HuH-7 (cell line): ENCODE measurements around the gene HHAT.
"Not testable (repeated sequence)": the region's sequence is repeated elsewhere in the genome, so short reads cannot be mapped to it uniquely, and the experiment has no call there.

Experiments
- DNase-seq: peaks from one replicate; pipeline ENCODE4 v3.0.0; 2011; ENCODE audit warnings: low spot score

The HHAT gene

DNA sequence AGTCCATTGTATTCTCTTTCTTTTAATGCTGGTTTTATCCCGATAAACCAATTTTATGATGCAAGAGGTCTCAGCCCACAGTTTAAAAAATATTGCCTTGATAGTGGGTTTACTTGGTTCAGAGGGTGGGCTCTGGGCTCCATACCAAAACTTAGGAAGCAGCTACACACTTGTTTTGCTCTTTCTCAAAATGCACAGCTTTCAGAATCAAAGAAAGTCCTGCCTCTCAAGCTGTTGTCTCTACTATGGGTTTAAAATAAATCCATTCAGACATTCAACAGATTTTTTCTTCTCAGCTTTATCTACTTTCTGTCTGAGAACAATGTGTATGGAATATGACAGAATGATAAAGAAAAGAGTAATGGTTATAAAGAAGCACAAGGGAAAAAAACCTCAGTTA is 14.8 kb upstream of the HHAT start:
- DNase-seq, result no peak

DNA sequence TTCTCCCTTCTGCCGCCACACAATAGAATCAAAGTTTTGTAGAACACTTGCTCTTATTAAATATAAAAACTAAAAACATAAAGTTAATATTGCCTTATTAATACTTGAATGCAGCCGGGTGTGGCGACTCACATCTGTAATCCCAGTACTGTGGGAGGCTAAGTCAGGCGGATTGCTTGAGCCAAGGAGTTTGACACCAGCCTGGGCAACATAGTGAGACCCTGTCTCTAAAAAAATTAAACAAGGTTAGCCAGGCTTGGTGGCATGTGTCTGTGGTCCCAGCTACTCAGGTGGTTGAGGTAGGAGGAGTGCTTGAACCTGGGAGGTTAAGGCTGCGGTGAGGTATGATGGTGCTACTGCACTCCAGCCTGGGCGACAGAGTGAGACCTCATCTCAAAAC is 13.2 kb upstream of the HHAT start:
- DNase-seq, result no peak

DNA sequence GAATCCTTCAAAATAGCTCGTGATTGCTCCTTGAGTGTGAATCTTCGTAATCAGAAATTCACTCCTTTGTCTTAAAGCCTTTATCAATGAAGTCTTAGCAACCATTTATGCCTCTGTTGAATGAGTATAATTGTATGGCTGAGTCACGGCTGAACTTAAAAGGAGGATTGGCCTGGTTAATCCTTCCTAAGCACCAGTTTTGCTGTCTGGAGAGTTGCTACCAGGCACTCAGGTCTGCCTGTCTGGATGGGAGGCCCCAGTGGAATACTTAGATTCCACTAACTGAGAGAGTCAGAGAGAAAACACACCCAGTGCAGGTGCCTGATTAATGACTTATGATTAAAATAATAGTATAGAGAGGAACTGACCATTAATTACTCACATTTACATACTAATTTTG is 7.6 kb upstream of the HHAT start:
- DNase-seq, result no peak

DNA sequence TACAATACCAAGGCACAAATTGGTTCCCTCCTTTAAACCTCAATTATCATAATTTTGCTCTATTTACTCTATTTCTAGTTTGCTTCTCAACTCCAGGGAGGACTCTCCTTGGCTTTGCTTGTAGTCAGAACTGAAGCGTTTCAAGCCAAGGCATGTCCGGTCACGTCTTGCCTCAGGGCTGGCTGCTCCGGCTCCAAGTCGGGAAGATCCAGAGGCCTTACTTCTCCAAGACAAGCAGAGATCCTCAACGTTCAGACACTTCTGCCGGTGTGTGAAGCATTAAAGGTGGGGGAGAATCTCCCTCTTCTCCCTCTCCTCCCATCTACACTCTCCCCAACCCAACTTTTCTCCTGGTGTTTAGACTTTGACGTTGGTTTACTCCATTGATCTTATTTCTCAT is 7.2 kb upstream of the HHAT start:
- no peak for DNase-seq

DNA sequence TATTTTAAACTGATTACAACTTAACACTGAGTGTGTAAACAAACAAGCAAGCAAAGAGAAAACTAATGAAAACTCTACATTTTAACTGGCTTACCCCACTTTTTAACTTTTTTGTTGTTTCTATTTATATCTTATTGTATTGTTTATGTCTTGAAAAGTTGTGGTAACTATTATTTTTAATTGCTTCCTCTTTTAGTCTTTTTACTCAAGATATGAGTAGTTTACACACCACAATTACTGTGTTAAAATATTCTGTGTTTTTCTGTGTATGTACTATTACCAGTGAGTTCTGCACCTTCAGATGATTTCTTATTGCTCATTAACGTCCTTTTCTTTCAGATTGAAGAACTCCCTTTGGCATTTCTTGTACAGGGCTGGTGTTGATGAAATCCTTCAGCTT is 4.7 kb upstream of the HHAT start:
- DNase-seq, result no peak

DNA sequence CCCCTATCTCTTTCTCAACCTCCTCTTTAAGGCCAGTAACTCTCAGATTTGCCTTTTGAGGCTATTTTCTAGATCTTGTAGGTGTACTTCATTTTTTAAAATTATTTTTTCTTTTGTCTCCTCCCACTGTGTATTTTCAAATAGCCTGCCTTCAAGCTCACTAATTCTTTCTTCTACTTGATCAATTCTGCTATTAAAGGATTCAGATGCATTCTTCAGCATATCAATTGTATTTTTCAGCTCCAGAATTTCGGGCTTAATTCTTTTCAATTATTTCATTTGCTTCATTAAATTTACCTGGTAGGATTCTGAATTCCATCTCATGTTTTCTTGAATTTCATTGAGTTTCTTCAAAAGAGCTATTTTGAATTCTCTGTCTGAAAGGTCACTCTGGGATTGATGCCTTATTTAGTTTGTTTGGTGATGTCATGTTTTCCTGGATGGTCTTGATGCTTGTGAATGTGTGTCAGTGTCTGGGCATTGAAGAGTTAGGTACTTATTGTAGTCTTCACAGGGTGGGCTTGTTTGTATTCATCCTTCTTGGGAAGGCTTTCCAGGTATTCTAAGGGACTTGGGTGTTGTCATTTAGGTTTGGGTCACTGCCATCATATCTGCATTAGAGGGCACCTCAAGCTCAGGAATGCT is 3.6 kb upstream of the HHAT start:
- no peak for DNase-seq

DNA sequence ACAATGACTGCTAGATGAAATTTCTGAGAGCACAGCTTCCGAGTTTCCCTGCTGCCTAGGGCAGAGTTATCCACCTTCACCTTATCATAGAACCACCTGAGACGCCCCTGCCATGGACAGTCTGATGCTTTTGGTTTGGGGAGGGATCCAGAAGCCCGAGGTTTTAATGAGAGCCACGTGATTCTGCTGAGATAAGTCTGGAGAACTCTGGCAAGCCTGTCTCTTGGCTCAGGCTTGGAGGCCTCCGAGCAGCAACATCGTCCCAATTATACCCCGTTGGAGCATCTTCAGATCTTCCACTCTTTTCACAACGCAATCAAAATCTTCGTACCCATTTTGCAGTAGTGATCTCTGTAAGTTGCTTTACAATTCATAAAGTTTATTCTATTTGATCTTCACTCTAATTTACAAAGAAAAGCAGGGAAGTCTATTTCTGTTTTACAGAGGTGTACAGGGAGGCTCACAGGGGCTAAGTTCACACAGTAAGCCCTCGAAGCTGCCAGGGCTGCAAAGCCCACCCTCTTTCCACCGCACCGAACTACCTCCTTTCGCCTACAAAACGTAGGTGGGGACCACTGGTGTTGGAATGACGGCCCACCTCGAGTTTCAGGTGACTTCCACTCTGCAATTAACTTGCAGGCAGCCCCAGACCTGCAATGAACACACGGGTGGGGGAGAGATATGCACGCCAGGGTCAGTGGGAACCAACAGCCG is 513 bp upstream of the HHAT start:
- DNase-seq, result no peak

DNA sequence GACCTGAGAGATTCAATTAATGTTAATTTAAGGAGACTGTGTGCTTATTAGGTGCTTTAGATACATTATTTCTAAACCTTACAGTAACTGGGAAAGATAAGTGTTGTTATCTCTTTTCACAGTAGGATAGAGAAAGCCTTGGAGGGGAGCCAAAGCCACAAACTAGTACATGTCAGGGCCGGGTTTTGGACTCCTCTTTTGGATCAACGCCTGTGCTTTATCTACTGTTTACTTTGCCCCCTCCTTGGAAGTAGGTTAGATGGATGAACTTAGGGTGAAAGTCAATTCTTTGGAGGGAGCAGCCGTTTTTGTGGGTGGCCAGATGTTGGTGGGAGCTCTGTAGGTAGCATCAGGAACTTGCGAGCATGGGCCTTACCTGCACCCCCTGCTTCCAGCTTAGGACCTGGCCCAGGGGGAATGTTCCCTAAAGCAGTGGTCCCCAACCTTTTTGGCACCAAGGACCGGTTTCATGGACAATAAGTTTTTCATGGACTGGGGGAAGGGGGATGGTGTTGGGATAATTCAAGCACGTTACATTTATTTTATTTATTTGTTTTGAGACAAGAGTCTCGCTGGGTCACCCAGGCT is 1.7 kb downstream of the HHAT start:
- no peak for DNase-seq

DNA sequence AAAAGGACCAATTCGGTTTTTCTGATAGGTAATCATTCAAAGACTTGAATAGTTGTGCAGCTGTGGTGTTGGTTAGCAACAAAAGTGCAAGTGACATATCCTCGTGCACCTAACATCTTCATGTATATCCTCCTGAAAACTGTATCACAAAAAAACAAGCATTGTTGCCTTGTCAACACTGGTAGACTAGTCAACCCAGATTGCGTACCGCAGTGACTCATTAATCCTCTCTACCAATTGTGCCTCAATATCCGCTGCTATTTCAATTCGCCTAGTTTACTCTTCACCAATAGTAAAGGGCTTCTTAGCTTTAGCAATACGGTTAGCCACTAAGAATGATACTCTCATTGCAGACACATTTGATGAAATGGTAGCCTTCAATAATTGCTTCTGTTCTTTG is 3.5 kb downstream of the HHAT start:
- DNase-seq, result no peak

DNA sequence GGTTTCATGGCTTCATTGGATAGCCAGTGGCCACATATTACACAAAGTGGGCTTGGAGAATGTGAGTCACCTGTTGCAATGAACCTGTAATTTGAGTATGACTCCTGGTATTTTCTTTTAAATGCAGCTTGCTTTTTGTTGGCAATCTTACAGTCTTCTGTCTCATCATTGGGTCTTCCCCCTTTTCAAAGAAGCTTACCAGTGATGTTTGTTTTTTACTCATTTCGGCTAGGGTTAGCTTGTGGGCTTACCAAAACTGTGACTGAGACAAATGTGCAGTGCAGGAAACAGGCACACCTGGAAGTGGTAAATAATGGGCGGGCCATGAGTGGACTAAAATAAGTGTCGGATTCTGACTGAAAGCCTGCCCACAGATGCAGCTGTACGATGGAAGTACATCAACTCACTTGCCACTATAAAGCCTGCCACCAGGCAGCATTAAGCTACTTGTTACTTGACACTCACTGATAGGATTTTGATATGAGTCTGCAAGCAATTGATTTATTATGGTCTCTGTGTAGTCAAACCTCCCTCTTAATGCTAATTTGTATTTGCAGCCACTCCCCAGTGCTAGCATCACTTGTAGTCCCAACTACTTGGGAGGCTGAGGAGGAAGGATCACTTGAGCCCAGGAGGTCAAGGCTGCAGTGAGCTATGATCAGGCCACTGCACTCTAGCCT is 4.2 kb downstream of the HHAT start:
- no peak for DNase-seq

DNA sequence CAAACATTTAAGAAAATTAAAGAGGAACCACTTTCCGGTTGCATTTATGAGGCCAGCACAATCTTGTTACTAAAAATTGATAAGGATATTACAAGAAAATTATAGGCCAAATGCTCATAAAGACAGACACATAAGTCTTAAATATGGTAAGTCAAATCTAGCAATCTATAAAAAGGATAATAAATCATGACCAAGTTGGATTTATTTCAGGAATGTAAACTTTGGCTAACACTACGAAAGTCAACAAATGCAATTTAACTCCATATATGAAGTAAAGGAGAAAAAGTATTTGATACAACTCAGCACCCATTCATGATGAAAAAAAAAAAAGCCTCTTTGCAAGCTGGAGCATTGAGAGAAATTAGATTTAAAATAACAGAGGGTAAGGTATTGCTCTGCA is 6.3 kb downstream of the HHAT start:
- no peak for DNase-seq

DNA sequence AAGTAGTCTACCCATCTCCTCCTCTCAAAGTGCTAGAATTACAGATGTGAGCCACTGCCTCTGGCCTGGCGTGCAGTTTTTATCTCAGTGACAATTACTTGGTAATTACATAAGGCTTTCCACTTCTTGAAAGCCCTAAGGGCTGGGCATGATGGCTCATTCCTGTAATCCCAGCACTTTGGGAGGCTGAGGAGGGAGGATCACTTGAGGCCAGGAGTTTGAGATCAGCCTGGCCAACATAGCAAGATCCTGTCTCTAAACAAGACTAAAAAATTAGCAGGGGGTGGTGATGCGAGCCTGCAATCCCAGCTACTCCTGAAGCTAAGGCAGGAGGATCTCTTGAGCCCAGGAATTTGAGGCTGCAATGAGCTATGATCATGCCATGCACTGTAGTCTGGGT is 7.7 kb downstream of the HHAT start:
- DNase-seq, result no peak

DNA sequence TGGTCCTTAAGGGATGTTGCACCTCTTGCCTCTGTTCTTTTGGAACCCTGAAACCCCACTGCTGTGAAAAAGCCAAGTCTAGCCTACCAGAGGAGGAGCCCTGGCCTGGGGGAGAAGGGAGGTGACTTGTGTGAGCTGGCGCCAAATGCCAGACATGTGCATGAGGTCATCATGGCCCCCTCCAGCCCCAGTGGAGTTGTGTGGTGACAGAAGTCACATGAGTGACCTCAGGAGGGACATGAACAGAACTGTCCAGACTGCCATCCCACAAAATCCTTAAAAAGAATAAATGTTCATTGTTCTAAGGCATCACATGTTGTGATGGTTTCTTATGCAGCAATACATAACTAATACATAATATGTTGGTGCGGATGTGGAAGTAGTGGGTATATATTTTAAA is 10.8 kb downstream of the HHAT start:
- DNase-seq, result no peak

DNA sequence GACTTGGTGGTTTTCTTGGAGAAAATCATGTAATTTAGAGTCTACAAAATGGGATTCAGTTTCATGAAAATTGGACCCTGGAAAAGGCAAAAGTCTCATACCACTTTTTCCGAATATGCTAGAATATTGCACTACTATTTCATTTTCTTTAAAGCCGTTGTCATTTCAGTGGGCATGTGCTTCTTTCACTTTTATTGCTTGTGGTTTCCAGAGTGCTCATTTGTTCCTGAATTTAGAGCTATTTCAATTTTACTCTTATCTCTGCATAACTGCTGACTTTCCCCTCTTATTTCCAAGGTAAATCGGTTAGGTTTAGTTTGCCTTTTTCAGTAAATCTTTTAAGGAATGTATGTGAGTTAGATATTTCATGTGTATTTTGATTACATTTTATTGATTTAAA is 11.6 kb downstream of the HHAT start:
- no peak for DNase-seq

DNA sequence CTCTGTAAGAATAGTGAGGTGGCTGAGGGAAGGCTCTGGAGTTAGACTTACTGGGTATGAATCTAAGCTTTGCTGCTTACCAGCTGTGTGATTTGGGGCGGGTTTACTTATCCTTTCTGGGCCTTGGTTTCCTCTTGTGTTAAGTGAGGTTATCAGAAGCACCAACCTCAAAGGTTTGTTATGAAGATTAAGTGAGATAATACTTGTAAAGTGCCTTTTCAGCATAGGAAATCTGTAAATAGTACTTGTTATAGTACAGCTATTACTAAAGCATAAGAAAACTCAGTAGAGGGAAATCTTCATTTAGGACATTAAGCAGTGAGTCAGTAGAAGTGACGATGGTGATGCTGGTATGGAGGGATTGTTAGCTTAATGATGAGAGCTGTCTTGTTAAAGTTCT is 12.1 kb downstream of the HHAT start:
- DNase-seq, result no peak

DNA sequence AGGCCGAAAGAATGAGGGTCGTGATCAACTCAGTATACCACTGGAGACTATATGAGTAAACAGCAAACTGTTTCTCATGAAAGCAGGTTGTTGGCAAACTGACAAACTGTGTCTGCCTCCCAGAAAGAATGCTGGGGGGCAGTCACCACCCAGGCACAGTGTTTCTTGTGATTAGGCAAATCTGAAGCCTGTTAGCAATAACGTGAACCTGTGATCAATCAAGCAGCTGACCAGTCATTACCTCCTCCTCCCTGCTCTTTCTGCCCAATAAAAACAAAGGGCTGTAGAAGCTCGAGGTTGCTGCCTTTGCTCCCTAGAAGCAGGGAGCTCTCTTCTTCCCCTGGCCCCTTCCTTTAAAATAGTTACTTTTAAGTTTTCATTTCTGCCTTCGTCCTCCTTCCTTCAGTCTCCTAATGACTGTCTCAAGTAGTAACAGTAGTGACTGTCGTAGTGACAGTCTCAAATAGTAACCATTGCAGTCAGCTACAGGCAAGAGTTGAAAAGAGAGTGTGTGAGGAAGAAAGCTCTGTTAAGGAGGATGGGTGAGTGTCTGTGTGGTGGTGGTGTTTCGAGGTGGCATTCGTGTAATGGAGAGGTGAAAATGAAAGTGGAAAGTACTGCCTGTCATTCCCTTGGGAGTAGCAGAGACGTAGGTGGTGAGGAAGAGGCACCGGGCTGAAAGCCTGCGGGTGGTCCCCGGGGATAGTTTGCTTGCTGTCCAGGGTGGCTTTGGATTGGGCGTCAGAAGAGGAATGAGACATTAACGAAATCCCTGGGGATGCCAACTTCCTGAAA is 14.5 kb downstream of the HHAT start:
- DNase-seq, result no peak

DNA sequence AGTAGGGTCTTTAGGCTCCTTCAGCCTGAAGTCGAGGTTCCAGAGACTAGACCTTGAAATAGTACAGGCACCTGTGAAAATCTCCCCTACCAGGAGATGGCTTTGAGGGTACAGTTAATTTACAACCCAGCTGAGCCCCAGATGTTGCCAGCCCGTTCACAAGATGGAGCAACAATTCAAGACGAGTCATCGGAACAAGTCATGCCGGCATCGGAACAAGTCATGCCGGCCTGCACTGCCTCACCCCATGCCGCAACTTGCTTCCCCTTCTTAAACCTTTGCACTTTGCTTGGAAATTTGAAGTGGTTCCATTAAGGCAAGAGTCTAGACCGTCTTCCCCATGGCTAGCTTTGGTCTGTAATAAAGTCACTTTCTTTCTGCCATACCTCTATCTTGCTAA is 16.0 kb downstream of the HHAT start:
- DNase-seq, result no peak

DNA sequence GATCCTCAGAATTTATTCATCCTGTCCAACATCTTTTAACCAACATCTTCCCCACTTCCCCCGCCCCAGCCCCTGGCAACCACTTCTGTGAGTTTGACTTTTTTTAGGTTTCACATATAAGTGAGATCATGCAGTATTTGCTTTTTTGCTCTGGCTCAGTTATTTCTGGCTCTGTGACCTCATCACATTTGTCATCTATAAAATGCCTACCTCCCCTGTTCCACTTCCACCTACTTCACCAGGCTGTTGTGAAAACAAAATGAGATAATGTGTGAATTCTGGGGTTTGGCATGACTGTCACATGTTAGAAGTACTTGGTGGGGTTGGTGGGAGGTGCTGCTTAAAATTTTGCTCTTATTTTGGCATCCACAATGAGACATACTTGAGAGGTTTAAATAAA is 18.4 kb downstream of the HHAT start:
- DNase-seq, result no peak

DNA sequence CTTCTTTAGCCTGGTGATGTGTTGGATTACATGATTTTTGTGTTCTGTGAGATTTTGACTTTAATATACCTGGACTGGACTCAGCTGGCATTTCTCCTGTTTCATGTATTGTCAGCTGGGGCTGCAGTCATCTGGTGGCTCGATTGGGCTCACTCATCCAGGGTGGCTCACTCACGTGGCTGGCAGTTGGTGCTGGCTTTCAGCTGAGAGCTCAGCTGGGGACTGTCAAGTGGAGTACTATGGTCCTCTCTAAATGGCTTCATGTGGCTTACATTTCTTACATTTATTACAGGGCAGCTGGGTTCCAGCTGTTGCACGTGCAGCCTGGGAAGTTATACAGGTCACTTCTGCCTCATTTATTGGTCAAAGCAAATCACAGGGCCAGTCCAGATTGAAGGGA is 22.8 kb downstream of the HHAT start:
- no peak for DNase-seq

DNA sequence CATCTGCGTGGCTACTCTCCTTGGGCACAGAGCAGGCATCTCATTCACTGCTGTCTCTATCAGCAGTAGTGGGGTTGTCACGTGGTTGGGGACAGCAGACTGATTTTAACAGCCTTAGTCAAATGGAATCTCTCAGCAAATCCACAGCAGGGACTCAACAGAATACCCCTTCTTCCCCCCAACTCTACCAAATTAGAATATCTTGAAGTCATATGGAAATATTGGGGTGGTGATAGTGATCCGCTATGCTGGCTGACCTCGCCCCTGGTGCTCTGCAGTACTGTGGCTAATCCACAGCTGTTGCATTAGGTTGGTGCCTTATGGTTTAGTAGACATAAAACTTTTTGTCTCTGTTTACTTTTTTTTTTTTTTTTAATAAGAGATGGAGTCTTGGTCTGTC is 23.9 kb downstream of the HHAT start:
- DNase-seq, result no peak

DNA sequence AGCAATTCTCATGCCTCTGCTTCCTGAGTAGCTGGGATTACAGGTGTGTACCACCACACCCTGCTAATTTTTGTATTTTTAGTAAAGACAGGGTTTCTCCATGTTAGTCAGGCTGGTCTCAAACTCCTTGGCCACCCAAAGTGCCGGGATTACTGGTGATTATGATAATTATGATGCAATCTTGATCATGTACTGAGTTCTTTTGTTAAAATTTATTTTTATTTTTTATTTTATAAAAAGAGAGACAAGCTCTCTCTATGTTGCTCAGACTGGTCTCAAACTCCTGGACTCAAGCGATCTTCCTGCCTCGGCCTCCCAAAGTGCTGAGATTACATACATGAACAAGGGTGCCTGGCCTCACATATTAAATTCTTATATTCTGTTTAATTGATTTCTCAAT is 25.6 kb downstream of the HHAT start:
- not testable (repeated sequence) for DNase-seq

DNA sequence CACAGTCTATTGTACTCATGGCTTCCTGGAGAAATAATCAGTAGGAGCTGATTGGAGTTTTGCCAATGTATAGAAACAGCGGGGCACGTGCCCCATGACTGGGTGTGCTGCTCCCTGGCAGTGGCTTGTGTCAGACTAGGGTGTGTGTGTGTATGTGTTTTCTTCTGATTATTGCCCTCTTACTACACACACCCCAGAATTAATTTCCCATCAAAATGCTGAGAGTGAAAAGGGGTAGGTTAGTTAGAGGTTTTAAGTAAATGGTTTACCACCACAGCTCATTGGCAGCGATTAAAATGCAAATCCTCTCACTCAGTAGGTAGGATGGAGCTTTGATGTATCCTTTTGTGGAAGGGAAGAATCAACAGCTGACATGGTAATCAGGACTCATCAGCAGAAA is 29.9 kb downstream of the HHAT start:
- DNase-seq, result no peak

DNA sequence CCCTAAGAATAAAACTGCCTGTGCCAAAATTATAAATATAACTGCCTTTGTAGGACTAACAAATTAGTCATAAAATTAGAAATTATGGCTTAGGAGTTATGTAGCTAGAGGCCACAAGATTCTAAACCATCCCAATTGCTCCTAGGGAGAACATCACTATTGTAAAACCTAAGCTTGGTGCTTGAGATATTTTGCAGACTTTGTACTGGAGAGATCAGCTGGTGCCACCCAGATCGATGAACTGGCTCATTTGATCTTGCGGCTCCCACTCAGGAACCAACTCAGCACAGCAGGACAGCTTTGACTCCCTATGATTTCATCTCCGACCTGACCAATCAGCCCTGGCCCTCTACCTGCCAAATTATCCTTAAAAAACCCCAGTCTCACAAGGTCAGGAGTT is 30.6 kb downstream of the HHAT start:
- no peak for DNase-seq
